Measurements from ENCODE around the gene ROR2.
A peak's percentile ranks its signal among the peaks of the same experiment; 100 is the strongest.
"Not testable (repeated sequence)": the region's sequence is repeated elsewhere in the genome, so short reads cannot be mapped to it uniquely, and the experiment has no call there.

ROR2 gene

DNA sequence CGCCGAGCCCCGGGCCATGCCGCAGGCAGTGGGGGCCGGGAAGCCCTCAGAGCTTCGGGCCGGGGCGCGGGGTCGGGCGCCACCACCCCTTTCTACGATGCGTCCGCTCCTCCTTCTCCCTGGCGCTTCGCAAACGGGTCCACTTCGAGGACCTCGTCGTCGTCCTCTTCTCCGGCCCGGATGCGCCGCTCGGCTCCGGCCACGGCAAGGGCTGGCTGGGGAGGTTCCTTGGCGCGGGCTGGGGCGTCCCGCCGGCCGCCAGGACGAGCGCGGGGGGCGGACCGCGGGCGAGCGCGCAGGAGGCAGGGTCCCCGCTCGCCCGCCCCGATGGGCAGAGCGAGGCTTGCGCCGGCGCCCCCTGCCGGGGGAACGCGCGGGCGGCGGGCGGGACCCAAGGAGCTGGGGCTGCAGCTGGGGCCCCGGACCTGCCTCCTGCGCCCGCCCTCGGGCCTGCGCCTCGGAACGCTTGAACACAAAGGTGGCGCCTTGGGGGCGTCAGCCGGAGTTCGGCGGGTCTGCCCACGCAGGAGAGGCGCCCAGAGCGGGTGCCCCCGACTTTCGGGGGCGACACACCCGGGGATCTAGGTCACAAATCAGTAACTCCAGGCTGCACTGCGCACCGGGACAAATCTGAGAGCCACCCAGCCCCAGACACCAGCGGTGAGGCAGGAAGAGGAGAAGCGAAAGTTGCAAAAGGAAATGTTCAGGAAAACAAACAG lies at the start of gene ROR2:
Gene ROR2 (minus strand): TSS at position 283 of the 719 bp plus-strand sequence.
- Mint-ChIP-seq H3K4me1 (ENCODE audit: low read depth) (peaks cover 6% of the 10 kb centered on the region), H3K36me3 (no peaks in the 10 kb centered on the region), H3K27me3 (peaks cover 45% of the 10 kb centered on the region), H3K4me3 (peak within 1 kb of the TSS; percentile 74), H3K27ac (no peak within 1 kb of the TSS), H3K9me3 (ENCODE audit: low read depth) (no peaks in the 10 kb centered on the region)

DNA sequence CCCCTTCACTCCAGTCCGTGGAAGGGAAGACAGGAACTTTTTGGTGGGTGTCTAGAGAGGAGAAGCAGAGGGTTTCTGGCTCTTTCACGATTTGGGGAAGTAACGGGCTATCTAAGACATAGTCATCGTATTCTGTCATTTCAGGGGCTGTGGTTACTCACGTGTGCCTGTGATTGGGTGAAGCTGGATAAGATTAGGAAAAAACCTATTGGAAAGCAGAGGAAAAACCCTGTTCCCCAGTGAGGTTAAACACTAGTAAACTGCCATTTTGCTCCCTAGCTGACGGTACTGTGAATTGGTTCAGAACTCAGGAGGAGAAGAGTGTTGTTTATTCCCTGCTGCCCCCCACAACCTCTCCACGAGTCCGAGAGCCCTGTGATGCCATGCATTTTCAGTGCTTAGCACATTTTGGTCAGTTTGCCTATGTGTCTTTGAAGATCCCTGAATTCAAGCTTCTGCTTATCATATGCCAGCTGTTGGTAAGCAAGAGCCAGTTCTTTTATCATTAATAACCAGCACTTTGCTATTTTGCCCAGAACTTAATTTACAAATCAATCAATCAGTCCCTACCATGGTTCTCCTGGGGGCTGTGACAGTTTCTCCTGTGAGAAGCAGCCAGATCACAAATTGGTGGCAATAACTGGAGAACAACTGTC lies 45.1 kb upstream of the ROR2 start:
- no peaks in the 10 kb centered on the region for H3K4me1 Mint-ChIP-seq (ENCODE audit: low read depth)
- H3K4me3 Mint-ChIP-seq = no peak overlapping the region
- H3K36me3 Mint-ChIP-seq = no peaks in the 10 kb centered on the region
- no peaks in the 10 kb centered on the region for H3K9me3 Mint-ChIP-seq (ENCODE audit: low read depth)
- H3K27me3 Mint-ChIP-seq = peaks cover 13% of the 10 kb centered on the region
- H3K27ac Mint-ChIP-seq = no peak overlapping the region

DNA sequence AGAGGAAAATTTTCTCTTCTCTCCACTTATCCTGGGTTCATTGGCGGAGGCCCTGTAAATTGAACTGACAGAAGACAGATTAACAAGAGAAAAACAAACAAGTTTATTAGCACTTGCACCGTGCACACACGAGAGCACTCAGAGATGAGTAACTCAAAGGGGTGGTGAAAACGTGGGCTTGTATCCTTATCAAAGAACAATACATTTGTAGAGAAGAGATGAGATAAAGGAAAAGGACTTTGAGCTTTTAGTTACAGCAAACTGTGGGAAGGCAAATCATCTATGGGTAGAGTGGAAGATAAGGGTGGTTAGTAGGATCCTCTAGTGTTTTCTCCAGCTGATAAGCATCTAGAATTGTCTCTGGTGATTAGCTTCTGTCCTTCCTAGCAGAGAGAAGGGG lies 44.4 kb upstream of the ROR2 start:
- H3K36me3 Mint-ChIP-seq = no peaks in the 10 kb centered on the region
- H3K27me3 Mint-ChIP-seq = peaks cover 13% of the 10 kb centered on the region
- no peak overlapping the region for H3K27ac Mint-ChIP-seq
- H3K4me3 Mint-ChIP-seq = no peak overlapping the region
- no peaks in the 10 kb centered on the region for H3K9me3 Mint-ChIP-seq (ENCODE audit: low read depth)
- H3K4me1 Mint-ChIP-seq (ENCODE audit: low read depth) = no peaks in the 10 kb centered on the region

DNA sequence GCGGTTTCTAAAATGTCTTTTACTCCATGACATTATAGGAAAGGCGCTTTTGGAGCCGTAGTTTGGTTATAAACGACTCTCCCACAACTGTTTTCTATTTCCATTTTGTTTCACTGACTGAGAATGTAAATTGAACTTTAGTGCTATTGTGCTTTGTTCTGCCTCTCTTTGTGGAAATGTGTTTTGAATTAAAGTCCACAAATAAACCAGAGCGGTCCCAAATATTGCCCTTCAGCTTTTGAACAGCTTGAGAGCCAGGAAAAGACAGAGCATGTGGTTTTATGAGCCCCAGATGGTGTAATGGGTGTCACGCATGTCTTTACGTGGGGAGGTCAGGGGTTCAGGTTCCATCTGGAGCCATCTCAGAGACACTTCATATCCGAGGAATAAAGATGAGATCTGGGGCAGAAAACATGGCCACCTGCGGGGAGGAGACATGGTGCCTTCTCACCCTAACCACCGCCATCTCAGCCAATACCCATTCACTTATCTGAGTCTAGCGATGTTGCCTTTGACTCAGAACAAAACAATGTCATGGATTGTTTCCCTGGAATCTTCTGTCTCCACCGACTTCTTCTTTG lies 42.5 kb upstream of the ROR2 start:
- Mint-ChIP-seq H3K36me3 (no peaks in the 10 kb centered on the region), H3K4me1 (ENCODE audit: low read depth) (no peaks in the 10 kb centered on the region), H3K27me3 (peaks cover 8% of the 10 kb centered on the region), H3K27ac (no peak overlapping the region), H3K9me3 (ENCODE audit: low read depth) (no peaks in the 10 kb centered on the region), H3K4me3 (no peak overlapping the region)

DNA sequence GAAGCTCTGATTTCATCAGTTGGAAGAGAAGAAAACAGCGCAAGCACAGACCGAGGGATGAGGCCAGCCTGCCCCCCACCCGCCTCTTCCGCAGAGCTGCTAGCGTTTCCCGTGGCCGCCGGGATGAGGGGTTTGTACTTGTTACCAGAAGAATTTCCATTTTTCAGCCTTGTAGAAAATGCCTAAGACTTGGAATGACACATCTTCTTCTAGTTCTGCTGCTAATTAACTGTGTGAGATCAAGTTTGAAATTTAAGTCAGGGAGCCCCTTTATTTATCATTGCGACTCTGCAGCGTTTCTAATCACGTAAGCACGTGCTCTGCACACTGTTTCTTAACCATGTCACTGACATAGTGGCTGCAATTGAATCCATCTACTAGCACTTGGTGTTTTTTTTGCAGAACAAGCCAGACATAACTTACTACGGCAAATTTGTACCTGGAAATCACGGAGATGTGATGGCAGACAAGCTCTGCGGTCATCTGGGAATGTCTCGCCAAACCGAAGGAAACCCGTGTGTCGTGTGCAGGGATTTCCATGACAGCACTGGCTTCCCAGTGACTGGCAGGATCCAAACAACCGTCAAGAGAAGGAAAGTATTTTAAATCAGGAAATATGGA lies 41.8 kb upstream of the ROR2 start:
- Mint-ChIP-seq H3K27ac (no peak overlapping the region), H3K27me3 (peaks cover 8% of the 10 kb centered on the region), H3K9me3 (ENCODE audit: low read depth) (no peaks in the 10 kb centered on the region), H3K36me3 (no peaks in the 10 kb centered on the region), H3K4me1 (ENCODE audit: low read depth) (no peaks in the 10 kb centered on the region), H3K4me3 (no peak overlapping the region)

DNA sequence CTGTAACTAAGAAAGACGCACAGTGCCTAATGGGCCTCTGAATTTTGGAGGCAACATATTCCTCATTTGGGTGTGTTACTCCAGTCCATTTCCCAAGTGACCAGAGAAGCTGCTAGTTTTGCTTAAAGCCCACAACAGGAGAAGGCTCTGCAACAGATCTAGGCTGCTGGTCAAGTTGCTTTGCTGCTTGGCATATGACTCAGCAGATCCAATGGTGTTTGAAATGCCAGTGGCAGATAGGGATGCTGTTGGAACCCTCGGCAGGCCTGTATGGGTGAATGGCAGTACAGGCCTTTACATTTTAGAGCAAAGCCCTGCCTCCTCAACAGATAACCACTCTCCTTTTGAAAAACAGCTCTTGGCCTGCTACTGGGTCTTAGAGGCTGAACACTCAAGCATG lies 36.2 kb upstream of the ROR2 start:
- Mint-ChIP-seq H3K36me3 (no peaks in the 10 kb centered on the region), H3K4me1 (ENCODE audit: low read depth) (no peaks in the 10 kb centered on the region), H3K4me3 (no peak overlapping the region), H3K27me3 (peaks cover 1% of the 10 kb centered on the region), H3K9me3 (ENCODE audit: low read depth) (no peaks in the 10 kb centered on the region), H3K27ac (no peak overlapping the region)

DNA sequence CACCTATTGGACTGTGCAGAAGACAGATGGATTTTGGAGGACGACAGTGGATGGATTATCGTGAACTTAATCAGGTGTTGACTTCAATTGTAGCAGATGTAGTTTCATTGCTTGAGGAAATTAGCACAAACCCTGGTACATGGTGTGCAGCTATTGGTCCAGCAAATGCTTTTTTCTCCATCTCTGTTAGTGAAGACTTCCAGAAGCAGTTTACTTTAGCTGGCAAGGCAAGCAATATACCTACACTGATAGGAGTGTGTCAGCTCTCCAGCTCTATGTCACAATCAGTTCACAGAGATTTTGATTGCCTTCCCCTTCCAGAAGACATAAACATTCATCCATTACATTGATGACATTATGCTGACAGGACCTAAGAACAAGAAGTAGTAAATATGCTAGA lies 35.7 kb upstream of the ROR2 start:
- Mint-ChIP-seq H3K9me3 (ENCODE audit: low read depth) (no peaks in the 10 kb centered on the region), H3K4me3 (no peak overlapping the region), H3K36me3 (no peaks in the 10 kb centered on the region), H3K4me1 (ENCODE audit: low read depth) (no peaks in the 10 kb centered on the region), H3K27me3 (peaks cover 1% of the 10 kb centered on the region), H3K27ac (no peak overlapping the region)

DNA sequence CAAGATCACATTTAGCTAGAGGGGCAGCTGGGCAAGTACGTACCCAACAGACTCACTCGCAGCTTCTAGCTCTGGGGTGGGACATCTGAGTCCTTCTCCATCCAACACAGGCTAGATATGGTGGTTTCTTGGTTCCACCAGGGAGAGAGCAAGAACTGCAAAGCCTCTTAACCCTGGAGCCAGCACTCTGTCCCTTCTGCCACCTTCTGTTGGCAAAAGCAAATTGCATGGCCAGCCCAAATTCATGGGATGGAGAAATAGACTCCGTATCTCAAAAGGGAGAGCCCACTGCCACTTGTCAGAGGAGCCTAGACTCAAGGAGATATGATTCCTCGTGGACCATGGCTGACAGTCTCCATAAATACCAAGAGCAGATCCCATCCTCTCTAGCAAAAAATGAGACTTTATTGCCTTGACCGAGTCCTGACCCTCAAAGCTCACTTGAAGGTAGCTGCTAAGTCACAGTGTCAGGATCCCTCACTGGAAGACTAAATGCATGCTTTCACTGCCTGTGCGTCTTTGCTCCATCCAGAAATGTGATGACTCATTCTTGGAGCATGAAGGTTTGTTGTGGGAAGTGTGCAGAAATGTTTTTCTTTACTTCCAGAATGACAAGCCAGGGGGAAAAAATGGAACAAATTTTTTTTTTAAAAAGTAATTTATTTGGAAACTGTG lies 28.8 kb upstream of the ROR2 start:
- Mint-ChIP-seq H3K4me1 (ENCODE audit: low read depth) (no peaks in the 10 kb centered on the region), H3K9me3 (ENCODE audit: low read depth) (no peaks in the 10 kb centered on the region), H3K4me3 (no peak overlapping the region), H3K27me3 (peaks cover 4% of the 10 kb centered on the region), H3K36me3 (no peaks in the 10 kb centered on the region), H3K27ac (no peak overlapping the region)

DNA sequence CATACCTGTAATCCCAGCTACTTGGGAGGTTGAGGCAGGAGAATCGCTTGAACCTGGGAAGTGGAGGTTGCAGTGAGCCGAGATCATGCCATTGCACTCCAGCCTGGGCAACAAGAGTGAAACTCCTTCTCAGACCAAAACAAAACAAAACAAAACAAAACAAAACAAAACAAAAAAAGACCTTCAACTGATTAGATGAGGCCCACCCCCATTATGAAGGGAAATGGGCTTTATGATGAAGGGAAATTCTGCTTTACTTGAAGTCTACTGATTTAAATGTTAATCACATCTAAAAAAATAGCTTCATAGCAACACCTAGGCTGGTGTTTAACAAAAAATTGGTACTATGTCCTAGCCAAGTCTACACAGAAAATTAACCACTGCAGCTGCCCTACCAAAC lies 25.2 kb upstream of the ROR2 start:
- H3K4me1 Mint-ChIP-seq (ENCODE audit: low read depth); H3K36me3 Mint-ChIP-seq; H3K27ac Mint-ChIP-seq; H3K4me3 Mint-ChIP-seq; H3K9me3 Mint-ChIP-seq (ENCODE audit: low read depth): not testable (repeated sequence)
- H3K27me3 Mint-ChIP-seq = peaks cover 11% of the 10 kb centered on the region

DNA sequence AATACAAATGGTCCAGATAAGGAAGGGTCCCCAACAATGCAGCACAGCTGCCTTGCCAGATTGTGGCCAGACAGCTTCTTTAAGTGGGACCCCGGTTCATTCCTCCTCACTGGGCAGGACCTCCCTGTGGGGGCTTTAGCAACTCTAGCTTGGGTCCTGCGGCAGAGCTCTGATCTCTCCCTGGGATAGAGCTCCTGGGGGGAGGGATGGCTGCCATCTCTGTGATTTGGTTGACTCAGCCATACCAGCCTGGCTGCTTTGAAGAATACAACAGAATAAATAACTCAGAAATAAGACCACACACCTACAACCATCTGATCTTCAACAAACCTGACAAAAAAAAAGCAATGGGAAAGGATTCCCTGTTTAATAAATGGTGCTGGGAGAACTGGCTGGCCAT lies 22.7 kb upstream of the ROR2 start:
- Mint-ChIP-seq H3K36me3 (no peaks in the 10 kb centered on the region), H3K4me1 (ENCODE audit: low read depth) (no peaks in the 10 kb centered on the region), H3K27ac (no peak overlapping the region)

DNA sequence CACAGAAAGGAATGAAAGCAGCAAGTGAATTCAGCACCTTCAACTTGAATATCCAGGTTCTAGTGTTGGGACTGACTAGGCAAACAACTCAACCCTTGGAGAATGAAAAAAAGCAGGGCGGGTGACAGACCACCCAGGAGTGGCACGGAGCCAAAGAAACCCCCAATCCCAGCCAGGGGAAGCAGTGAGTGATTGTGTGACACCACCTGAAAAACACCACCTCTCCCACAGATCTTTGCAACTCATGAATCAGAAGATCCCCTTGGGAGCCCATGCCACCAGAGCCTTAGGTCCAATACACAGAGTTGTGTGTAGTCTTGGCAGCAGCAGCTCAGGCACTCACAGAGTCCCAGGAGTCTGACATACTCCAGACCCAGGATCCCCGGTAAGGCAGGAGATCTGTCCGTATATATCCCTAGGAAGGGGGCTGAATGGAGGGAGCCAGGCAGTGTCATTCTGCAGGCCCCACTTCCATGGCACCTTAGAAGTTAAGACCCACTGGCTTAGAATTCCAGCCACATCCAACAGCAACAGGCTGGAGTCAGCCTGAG lies 22.1 kb upstream of the ROR2 start:
- Mint-ChIP-seq H3K27ac (no peak overlapping the region), H3K4me1 (ENCODE audit: low read depth) (no peaks in the 10 kb centered on the region), H3K4me3 (no peak overlapping the region), H3K36me3 (no peaks in the 10 kb centered on the region), H3K27me3 (peaks cover 10% of the 10 kb centered on the region), H3K9me3 (ENCODE audit: low read depth) (no peaks in the 10 kb centered on the region)

More for the DNA sequence above, 22.7 kb upstream of the ROR2 start:
- Mint-ChIP-seq H3K9me3 (ENCODE audit: low read depth) (no peaks in the 10 kb centered on the region), H3K27me3 (peaks cover 12% of the 10 kb centered on the region), H3K4me3 (no peak overlapping the region)

DNA sequence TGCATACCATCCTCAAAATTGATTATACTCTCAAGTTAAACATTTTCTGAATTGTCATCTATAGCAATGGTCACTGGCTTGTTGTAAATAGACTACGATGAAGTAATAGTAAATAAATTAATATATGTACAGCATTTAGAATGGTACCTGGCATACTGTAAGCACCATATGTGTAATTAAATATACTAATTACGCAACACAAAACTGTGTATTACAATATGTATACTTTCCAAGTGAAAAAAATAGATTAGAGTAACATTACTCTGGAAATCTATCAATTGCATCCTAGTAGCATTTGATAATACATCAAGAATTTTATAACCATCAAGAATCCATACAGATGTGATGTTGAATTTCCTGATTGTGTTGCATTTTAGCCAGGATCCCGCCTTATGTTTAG lies 17.2 kb upstream of the ROR2 start:
- Mint-ChIP-seq H3K4me3 (no peak overlapping the region), H3K4me1 (ENCODE audit: low read depth) (no peaks in the 10 kb centered on the region), H3K27me3 (peaks cover 15% of the 10 kb centered on the region), H3K27ac (no peak overlapping the region), H3K36me3 (no peaks in the 10 kb centered on the region), H3K9me3 (ENCODE audit: low read depth) (no peaks in the 10 kb centered on the region)

DNA sequence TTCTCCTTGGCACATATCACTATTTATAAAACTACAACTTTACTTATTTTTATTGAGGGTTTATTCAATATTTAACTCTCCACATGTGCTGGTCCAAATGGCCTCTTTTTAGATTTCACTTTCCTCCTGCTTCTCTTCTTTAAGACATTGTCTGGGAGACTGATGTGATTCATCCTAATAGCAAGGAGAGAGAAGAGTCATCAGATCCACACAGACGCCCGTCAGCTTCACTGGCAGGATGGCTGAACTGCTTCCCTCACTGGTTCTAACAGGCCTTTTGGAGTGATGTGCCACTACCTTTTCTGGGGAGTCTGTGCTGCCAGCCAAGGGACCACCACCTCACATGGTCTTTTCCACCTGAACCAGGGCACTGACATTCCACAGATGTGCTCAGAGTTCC lies 16.5 kb upstream of the ROR2 start:
- peaks cover 12% of the 10 kb centered on the region for H3K27me3 Mint-ChIP-seq
- H3K27ac Mint-ChIP-seq = no peak overlapping the region
- H3K9me3 Mint-ChIP-seq (ENCODE audit: low read depth) = no peaks in the 10 kb centered on the region
- peaks cover 2% of the 10 kb centered on the region for H3K36me3 Mint-ChIP-seq
- H3K4me1 Mint-ChIP-seq (ENCODE audit: low read depth) = no peaks in the 10 kb centered on the region
- H3K4me3 Mint-ChIP-seq = no peak overlapping the region

DNA sequence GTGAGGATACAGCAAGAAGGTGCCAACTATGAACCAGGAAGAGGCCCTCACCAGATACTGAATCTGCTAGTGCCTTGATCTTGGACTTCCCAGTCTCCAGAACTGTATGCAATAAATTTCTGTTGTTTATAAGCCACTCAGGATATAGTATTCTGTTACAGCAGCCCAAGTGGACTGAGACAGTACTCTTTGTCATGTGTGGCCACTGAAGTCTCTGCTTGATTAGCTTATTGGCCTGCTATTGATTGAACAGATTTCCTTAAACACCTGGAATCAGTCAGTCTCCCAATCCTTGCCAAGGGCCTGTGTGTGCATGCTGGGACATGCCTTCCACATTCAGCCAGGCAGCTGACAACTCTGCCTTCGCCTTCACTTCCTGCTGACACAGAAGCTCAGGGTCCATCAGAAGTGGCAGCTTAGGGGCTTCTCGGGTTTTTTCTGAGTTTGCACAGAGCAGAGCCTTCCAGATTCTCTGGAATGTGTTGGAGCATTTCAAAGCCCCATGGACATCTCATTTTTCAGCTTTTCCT lies 13.7 kb upstream of the ROR2 start:
- peaks cover 7% of the 10 kb centered on the region for H3K36me3 Mint-ChIP-seq
- H3K27me3 Mint-ChIP-seq = peaks cover 4% of the 10 kb centered on the region

More for the DNA sequence above, 13.7 kb upstream of the ROR2 start:
- no peaks in the 10 kb centered on the region for H3K4me1 Mint-ChIP-seq (ENCODE audit: low read depth)
- no peak overlapping the region for H3K4me3 Mint-ChIP-seq
- H3K9me3 Mint-ChIP-seq (ENCODE audit: low read depth) = peaks cover 3% of the 10 kb centered on the region
- no peak overlapping the region for H3K27ac Mint-ChIP-seq

Measured in activated naive CD8-positive, alpha-beta T cell (primary cell).